HepG2 (cell line): Measurements from ENCODE around the gene FCN1. TPM values are rescaled to one million over a fixed set of nuclear protein-coding genes. Genes with fewer than 3 reads are reported as not detected.
"Not testable (repeated sequence)": the region's sequence is repeated elsewhere in the genome, so short reads cannot be mapped to it uniquely, and the experiment has no call there.

Experiments used
- ATAC-seq: fragments of 200-7000 bp; cut with Tn5 transposase; 3 replicates; pipeline ENCODE4 v1.9.1; 2020; ENCODE audit warnings: mild to moderate bottlenecking, moderate library complexity
- BruUV-seq: library from RNA; stranded (reverse); fragments of 400-500 nt; replicated peaks from 2 replicates; lab custom pipeline; 2021; lab: Mats Ljungman, UMichigan
- CTCF ChIA-PET: fragments of 300-600 bp; formaldehyde crosslinking; extraction: SDS; loops from one replicate; lab custom pipeline; 2021; ENCODE audit warnings: low total read pairs, inconsistent platforms, low intra/inter-chr PET ratio; lab: Yijun Ruan, JAX
- POLR2A ChIA-PET: fragments of 350-600 bp; sonication (Branson Sonifier 250); formaldehyde crosslinking; loops from one replicate; lab custom pipeline; 2020; ENCODE audit warnings: antibody characterized with exemption, inconsistent platforms; lab: Yijun Ruan, JAX
- DNase-seq: peaks from one replicate; pipeline ENCODE4 v3.0.0-alpha.2; 2015; ENCODE audit warnings: low spot score
- FAIRE-seq: peaks from 3 replicates; lab custom pipeline; 2011; peaks lifted over from hg19 to GRCh38; lab: Jason Lieb, UNC
- H2AFZ ChIP-seq: one replicate; pipeline ENCODE4 v1.6.1; 2011; ENCODE audit warnings: low read length, inconsistent platforms
- H3K27ac ChIP-seq: fragments of 300-600 bp; 3 replicates; pipeline ENCODE4 v1.8.0; 2011; ENCODE audit warnings: mixed run types, mild to moderate bottlenecking, mixed read lengths, low read length, inconsistent platforms; ENCODE audit not compliant: insufficient read depth; ENCODE audit errors: extremely low read length
- H3K27me3 ChIP-seq, 2 experiments: fragments of 200-600 bp in 1 of 2; 2 replicates in 1 of 2; 3 replicates in 1 of 2; pipeline versions ENCODE4 v1.6.0 to v1.8.0; 2011; ENCODE audit warnings: low read length in 2 of 2, mild to moderate bottlenecking in 2 of 2, moderate library complexity in 2 of 2, inconsistent platforms in 1 of 2; ENCODE audit not compliant: insufficient read depth in 2 of 2, control insufficient read depth in 1 of 2
- H3K36me3 ChIP-seq, 2 experiments: fragments of 200-600 bp in 1 of 2; replicated peaks in 1 of 2; 2 replicates in 1 of 2; 3 replicates in 1 of 2; pipeline versions ENCODE4 v1.5.1 to v1.8.0; 2011; ENCODE audit warnings: low read length in 2 of 2, inconsistent platforms in 1 of 2; ENCODE audit not compliant: insufficient read depth in 2 of 2, control insufficient read depth in 1 of 2
- H3K4me1 ChIP-seq: 2 replicates; pipeline ENCODE4 v1.5.1; 2012; ENCODE audit warnings: low read length, inconsistent platforms; ENCODE audit not compliant: insufficient read depth
- H3K4me2 ChIP-seq: 2 replicates; pipeline ENCODE4 v1.6.0; 2011; ENCODE audit warnings: low read depth, low read length, inconsistent platforms
- H3K4me3 ChIP-seq, 3 experiments: fragments of 200-600 bp in 1 of 3; sonication (generic), shearing (Covaris generic) in 1 of 3; replicated peaks in 1 of 3; 2 replicates each; pipeline ENCODE4 v1.5.1; 2011 to 2016; ENCODE audit warnings: low read length in 3 of 3, inconsistent platforms in 2 of 3, low read depth in 2 of 3, mild to moderate bottlenecking in 2 of 3, control low read depth in 1 of 3, mixed read lengths in 1 of 3; ENCODE audit not compliant: insufficient read depth in 1 of 3
- H3K79me2 ChIP-seq: one replicate; pipeline ENCODE4 v1.6.1; 2011; ENCODE audit warnings: low read length, inconsistent platforms; ENCODE audit not compliant: insufficient read depth
- H3K9ac ChIP-seq: 2 replicates; pipeline ENCODE4 v1.6.0; 2011; ENCODE audit warnings: mild to moderate bottlenecking, low read depth, low read length, inconsistent platforms; ENCODE audit not compliant: insufficient read depth
- H3K9me3 ChIP-seq: 2 replicates; pipeline ENCODE4 v1.5.1; 2012; ENCODE audit warnings: mild to moderate bottlenecking, low read length
- H4K20me1 ChIP-seq: 2 replicates; pipeline ENCODE4 v1.6.0; 2011; ENCODE audit warnings: inconsistent platforms, mild to moderate bottlenecking, low read length, moderate library complexity; ENCODE audit not compliant: insufficient read depth
- CEBPB ChIP-seq: IDR thresholded peaks from 2 replicates; pipeline ENCODE4 v1.6.1; 2011; ENCODE audit warnings: low read depth, low read length, improper control_type of control experiment, borderline replicate concordance
- IRF9 ChIP-seq: sonication (generic); formaldehyde crosslinking; IDR thresholded peaks from 2 replicates; pipeline ENCODE4 v1.8.0; 2022; ENCODE audit warnings: missing genetic modification reagents, mild to moderate bottlenecking, borderline replicate concordance
- MED8 ChIP-seq: sonication (generic); formaldehyde crosslinking; IDR thresholded peaks from 2 replicates; pipeline ENCODE4 v1.8.1; 2023; ENCODE audit warnings: mild to moderate bottlenecking, missing genetic modification reagents; ENCODE audit not compliant: insufficient replicate concordance
- PBX3 ChIP-seq: sonication (generic); formaldehyde crosslinking; IDR thresholded peaks from 2 replicates; pipeline ENCODE4 v1.8.1; 2023; ENCODE audit warnings: missing genetic modification reagents, inconsistent platforms, borderline replicate concordance
- SP1 ChIP-seq, 2 experiments: fragments of 450-650 bp in 1 of 2; sonication (generic) in 1 of 2; formaldehyde crosslinking in 1 of 2; IDR thresholded peaks; 2 replicates each; pipeline versions ENCODE4 v1.4.0 to v1.6.1; 2016 to 2020; ENCODE audit warnings: missing genetic modification reagents in 1 of 2
- ZMAT5 ChIP-seq: sonication (generic); formaldehyde crosslinking; IDR thresholded peaks from 2 replicates; pipeline ENCODE4 v1.5.0; 2020; ENCODE audit warnings: mild to moderate bottlenecking, low read depth, missing genetic modification reagents, borderline replicate concordance
- ZNF841 ChIP-seq: sonication (generic); formaldehyde crosslinking; IDR thresholded peaks from 2 replicates; pipeline ENCODE4 v1.8.1; 2023; ENCODE audit warnings: missing genetic modification reagents, borderline replicate concordance
- WGBS: methylation state at CpG from one replicate; pipeline ENCODE4 v1.1.6; 2017; ENCODE audit warnings: low lambda C conversion rate; 5-methylcytosine and 5-hydroxymethylcytosine counted together
- in situ Hi-C: cut with HindIII; loops from 2 replicates; pipeline ENCODE4 v1.10.0; 2017; ENCODE audit warnings: low pct_unique_long_range_greater_than_20kb; ENCODE audit not compliant: extremely low pct_ligation_motif_present
- intact Hi-C: fragments of 100-400 bp; cut with micrococcal nuclease; formaldehyde crosslinking; loops from one replicate; pipeline ENCODE4 v1.10.0; 2022; ENCODE audit not compliant: unreplicated experiment
- polyA plus RNA-seq, 8 experiments: library from polyadenylated mRNA; depleted of rRNA in 3 of 8; stranded (reverse) in 7 of 8; unstranded in 1 of 8; fragments of >200 nt; fragmentation: Illumina TruSeq in 4 of 8; extraction: Trizol in 4 of 8; gene quantifications; 2 replicates each; pipeline versions ENCODE4 v1.2.1 to v1.2.3, GENCODE V29; 2011 to 2016; ENCODE audit warnings: low read depth in 4 of 8, missing spikeins in 1 of 8, mixed read lengths in 1 of 8; ENCODE audit not compliant: insufficient read depth in 1 of 8
- total RNA-seq, 5 experiments: library from RNA; depleted of rRNA; stranded (reverse); fragments of >200 nt; fragmentation: Illumina TruSeq; extraction: Trizol; gene quantifications; 2 replicates each; pipeline ENCODE4 v1.2.3, GENCODE V29; 2016; ENCODE audit warnings: low read depth in 1 of 5

Gene FCN1
- total and polyA plus RNA-seq, 2 of the 13 experiments (the other 11 are each of a cell fraction or from before 2014, with no cell fraction given): not detected

- intact Hi-C loops, FAIRE-seq: not testable (repeated sequence)
- peaks cover 0 to 41% of the 10 kb centered on the region in 2 experiments; a peak in 3 of 5 replicates for H3K27me3 ChIP-seq
Measured at GRCh38 chr9:134857451-134857850, 60.3 kb downstream of the FCN1 start.

GRCh38 chr9:134855900-134856377 is 61.8 kb downstream of the FCN1 start:
- Histone ChIP-seq H3K4me1 (no peaks in the 10 kb centered on the region), H3K27ac (no peak overlapping the region), H3K79me2 (no peaks in the 10 kb centered on the region), H3K9me3 (no peaks in the 10 kb centered on the region; the same call in 1 of the 2 replicates), H3K4me3 (no peak overlapping the region), H4K20me1 (no peaks in the 10 kb centered on the region), H3K27me3 (peaks cover 0 to 34% of the 10 kb centered on the region in 2 experiments; a peak in 3 of 5 replicates), H3K9ac (no peak overlapping the region), H2AFZ (no peak overlapping the region), H3K36me3 (no peaks in the 10 kb centered on the region), H3K4me2 (no peak overlapping the region)
- intact Hi-C loops: no loop called here
- WGBS: 9% methylated on average over 6 of the region's 9 CpGs
- FAIRE-seq (no peak), DNase-seq (no peak), ATAC-seq (no peak)
- ChIA-PET CTCF (no interaction called here), POLR2A (no interaction called here)
- in situ Hi-C loops: no loop called here
- no TSS peak for BruUV-seq
- TF ChIP-seq MED8 (CRISPR knock-in tag): no peak
- no peak for TF ChIP-seq ZMAT5 (CRISPR knock-in tag)
- TF ChIP-seq ZNF841: no peak
- TF ChIP-seq IRF9 (CRISPR knock-in tag): no peak
- no peak for TF ChIP-seq CEBPB
- no peak for TF ChIP-seq SP1 (IDR thresholded peaks at IDR 0.05)
- TF ChIP-seq SP1 (CRISPR knock-in tag; IDR thresholded peaks at IDR 0.05): no peak
- TF ChIP-seq PBX3: no peak
- TF ChIP-seq, all 625 proteins: peak for 0

More at GRCh38 chr9:134857451-134857850, 60.3 kb downstream of the FCN1 start:
- DNase-seq, H3K4me1 ChIP-seq, H3K9me3 ChIP-seq, in situ Hi-C loops, H2AFZ ChIP-seq, H4K20me1 ChIP-seq, H3K4me3 ChIP-seq, H3K27ac ChIP-seq, CTCF ChIA-PET, BruUV-seq, H3K79me2 ChIP-seq, H3K4me2 ChIP-seq, ATAC-seq, POLR2A ChIA-PET, H3K9ac ChIP-seq, H3K36me3 ChIP-seq: not testable (repeated sequence)
- WGBS: 10% methylated on average over 2 of the region's 2 CpGs
